RWPE2 (cell line): ENCODE data around the gene DNAJC30.
"Not testable (repeated sequence)": the region's sequence is repeated elsewhere in the genome, so short reads cannot be mapped to it uniquely, and the experiment has no call there.

Source experiments
- ATAC-seq: fragments of 200-7000 bp; cut with Tn5 transposase; 3 replicates; pipeline ENCODE4 v1.9.1; 2021; ENCODE audit warnings: low read depth
- DNase-seq: peaks from one replicate; pipeline ENCODE4 v3.0.0-alpha.2; 2020; ENCODE audit warnings: low spot score
- H3K27ac ChIP-seq: fragments of 450-650 bp; 2 replicates; pipeline ENCODE4 v1.5.1; 2017; ENCODE audit warnings: mild to moderate bottlenecking; ENCODE audit not compliant: poor library complexity, severe bottlenecking
- H3K27me3 ChIP-seq: fragments of 250-450 bp; sonication (Bioruptor Pico); 2 replicates; pipeline ENCODE4 v1.5.1; 2021; ENCODE audit warnings: mild to moderate bottlenecking, moderate library complexity; ENCODE audit not compliant: insufficient read depth, poor library complexity, severe bottlenecking
- H3K36me3 ChIP-seq: fragments of 250-450 bp; sonication (Bioruptor Pico); 2 replicates; pipeline ENCODE4 v1.5.1; 2020; ENCODE audit warnings: low read depth, mild to moderate bottlenecking, moderate library complexity
- H3K4me1 ChIP-seq: fragments of 250-450 bp; sonication (Bioruptor Pico); 2 replicates; pipeline ENCODE4 v1.5.1; 2021; ENCODE audit warnings: mild to moderate bottlenecking, moderate library complexity; ENCODE audit not compliant: insufficient read depth, poor library complexity, severe bottlenecking
- H3K4me3 ChIP-seq: fragments of 250-450 bp; sonication (Bioruptor Pico); 2 replicates; pipeline ENCODE4 v1.5.1; 2021; ENCODE audit warnings: mild to moderate bottlenecking, moderate library complexity; ENCODE audit not compliant: severe bottlenecking
- H3K9me3 ChIP-seq: fragments of 250-450 bp; sonication (Bioruptor Pico); 2 replicates; pipeline ENCODE4 v1.5.1; 2021; ENCODE audit warnings: mild to moderate bottlenecking, moderate library complexity; ENCODE audit not compliant: severe bottlenecking
- TF ChIP-seq, protein P1 (sequence below): fragments of 450-650 bp; IDR thresholded peaks from one replicate; pipeline ENCODE4 v1.5.1; 2017; ENCODE audit warnings: mild to moderate bottlenecking, moderate library complexity; ENCODE audit not compliant: poor library complexity, severe bottlenecking

The DNAJC30 gene

DNA sequence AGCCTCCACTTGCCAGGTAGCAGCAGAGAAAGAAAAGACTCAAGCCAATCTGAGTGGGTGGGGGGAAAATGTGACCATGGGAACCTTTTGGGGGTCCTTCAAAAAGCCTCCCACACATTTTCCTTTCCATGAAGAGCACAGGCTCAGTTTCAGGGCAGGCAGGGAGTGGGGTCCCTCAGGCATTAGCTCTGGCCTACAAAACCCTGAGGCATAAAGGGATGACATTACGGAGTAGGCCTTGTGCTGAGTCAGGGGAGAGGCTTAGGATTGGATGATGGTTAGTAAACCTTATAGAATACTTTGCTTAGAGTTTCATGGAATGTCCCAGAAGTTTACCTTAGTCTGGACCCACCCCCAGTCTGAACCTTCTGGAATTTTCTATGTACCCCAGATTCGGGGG, 3.5 kb downstream of the DNAJC30 start:
- Histone ChIP-seq H3K27me3 (no peaks in the 10 kb centered on the region), H3K4me3 (no peak overlapping the region), H3K27ac (no peak overlapping the region), H3K4me1 (peaks cover 11% of the 10 kb centered on the region), H3K36me3 (peaks cover 7% of the 10 kb centered on the region), H3K9me3 (no peaks in the 10 kb centered on the region)
- DNase-seq = no peak
- TF ChIP-seq, protein P1, sequence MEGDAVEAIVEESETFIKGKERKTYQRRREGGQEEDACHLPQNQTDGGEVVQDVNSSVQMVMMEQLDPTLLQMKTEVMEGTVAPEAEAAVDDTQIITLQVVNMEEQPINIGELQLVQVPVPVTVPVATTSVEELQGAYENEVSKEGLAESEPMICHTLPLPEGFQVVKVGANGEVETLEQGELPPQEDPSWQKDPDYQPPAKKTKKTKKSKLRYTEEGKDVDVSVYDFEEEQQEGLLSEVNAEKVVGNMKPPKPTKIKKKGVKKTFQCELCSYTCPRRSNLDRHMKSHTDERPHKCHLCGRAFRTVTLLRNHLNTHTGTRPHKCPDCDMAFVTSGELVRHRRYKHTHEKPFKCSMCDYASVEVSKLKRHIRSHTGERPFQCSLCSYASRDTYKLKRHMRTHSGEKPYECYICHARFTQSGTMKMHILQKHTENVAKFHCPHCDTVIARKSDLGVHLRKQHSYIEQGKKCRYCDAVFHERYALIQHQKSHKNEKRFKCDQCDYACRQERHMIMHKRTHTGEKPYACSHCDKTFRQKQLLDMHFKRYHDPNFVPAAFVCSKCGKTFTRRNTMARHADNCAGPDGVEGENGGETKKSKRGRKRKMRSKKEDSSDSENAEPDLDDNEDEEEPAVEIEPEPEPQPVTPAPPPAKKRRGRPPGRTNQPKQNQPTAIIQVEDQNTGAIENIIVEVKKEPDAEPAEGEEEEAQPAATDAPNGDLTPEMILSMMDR = no peak
- no peak for ATAC-seq

DNA sequence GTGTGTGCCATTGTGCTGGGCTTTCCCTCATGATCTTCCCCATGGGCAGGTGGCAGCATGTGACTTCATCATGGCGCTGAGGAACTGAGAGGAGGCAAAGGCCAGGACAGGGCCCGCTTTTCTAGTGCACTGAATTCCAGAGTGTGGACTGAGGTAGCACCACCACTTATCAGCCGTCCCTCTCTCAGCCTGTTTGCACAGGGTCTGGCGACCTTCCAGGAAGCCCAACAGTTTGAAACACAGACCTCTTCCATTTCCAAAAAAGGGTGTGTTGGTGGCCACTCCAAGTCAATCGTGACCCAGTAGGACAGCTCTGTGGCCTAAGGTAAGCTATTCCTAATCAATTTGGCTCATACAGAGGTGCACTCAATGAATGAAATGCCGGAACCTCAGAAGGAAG, 4.4 kb downstream of the DNAJC30 start:
- H3K27me3 ChIP-seq = no peaks in the 10 kb centered on the region
- TF ChIP-seq, protein P1 = no peak
- no peak overlapping the region for H3K4me3 ChIP-seq
- no peaks in the 10 kb centered on the region for H3K9me3 ChIP-seq
- peaks cover 11% of the 10 kb centered on the region for H3K4me1 ChIP-seq
- ATAC-seq = no peak
- H3K36me3 ChIP-seq = peaks cover 7% of the 10 kb centered on the region
- H3K27ac ChIP-seq = no peak overlapping the region
- no peak for DNase-seq

DNA sequence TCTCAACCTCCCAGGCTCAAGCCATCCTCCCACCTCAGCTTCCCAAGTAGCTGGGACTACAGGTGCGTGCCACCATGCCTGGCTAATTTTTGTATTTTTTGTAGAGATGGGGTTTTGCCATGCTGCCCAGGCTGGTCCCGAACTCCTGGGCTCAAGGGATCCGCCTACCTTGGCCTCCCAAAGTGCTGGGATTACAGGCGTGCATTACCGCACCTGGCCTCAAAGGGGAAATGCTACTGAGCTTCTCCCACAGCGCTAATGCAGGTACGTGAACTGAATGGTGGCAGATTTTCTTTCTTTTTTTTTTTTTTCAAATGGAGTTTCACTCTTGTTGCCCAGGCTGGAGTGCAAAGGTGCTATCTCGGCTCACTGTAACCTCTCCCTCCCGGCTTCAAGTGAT, 7.2 kb downstream of the DNAJC30 start:
- ATAC-seq = not testable (repeated sequence)

DNA sequence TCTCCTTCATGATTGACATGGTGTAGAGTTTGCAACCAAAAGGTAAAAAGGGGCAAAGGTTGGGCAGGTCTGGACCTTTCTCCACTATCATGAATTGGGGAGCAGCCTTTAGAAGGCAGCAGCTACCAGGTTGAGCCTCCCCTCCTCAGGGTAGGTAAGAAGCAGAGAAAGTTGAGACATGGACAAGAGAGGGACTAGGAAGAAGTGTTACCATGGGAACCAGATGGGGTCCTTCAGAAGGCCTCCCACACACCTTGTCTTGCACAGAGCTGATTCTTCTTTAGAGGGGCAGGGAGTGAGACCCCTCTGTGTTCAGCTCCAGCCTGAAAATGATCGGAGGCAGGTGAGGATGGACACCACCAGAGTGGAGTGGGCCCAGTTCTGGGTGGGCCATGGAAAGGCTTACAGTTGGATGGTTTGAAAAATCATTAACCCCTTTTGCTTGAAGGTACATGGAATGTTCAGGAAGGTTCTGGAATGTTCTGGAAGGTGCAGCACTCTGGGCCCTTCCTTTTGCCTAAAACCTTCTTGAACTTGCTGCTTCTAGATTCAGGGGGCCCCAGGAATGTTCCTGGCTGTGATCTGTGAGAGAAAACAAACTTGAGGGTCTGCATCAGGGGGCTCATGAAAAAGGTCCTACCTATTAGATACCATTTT, 8.7 kb downstream of the DNAJC30 start:
- DNase-seq = no peak
- ATAC-seq = no peak
- H3K4me3 ChIP-seq = no peak overlapping the region
- H3K36me3 ChIP-seq = peaks cover 7% of the 10 kb centered on the region
- TF ChIP-seq, protein P1 = no peak
- no peaks in the 10 kb centered on the region for H3K27me3 ChIP-seq
- H3K4me1 ChIP-seq = no peaks in the 10 kb centered on the region
- no peak overlapping the region for H3K27ac ChIP-seq
- no peaks in the 10 kb centered on the region for H3K9me3 ChIP-seq

More for the DNA sequence above, 7.2 kb downstream of the DNAJC30 start:
- H3K27ac ChIP-seq, H3K9me3 ChIP-seq, H3K4me3 ChIP-seq, DNase-seq, H3K4me1 ChIP-seq, H3K27me3 ChIP-seq, H3K36me3 ChIP-seq: not testable (repeated sequence)

DNA sequence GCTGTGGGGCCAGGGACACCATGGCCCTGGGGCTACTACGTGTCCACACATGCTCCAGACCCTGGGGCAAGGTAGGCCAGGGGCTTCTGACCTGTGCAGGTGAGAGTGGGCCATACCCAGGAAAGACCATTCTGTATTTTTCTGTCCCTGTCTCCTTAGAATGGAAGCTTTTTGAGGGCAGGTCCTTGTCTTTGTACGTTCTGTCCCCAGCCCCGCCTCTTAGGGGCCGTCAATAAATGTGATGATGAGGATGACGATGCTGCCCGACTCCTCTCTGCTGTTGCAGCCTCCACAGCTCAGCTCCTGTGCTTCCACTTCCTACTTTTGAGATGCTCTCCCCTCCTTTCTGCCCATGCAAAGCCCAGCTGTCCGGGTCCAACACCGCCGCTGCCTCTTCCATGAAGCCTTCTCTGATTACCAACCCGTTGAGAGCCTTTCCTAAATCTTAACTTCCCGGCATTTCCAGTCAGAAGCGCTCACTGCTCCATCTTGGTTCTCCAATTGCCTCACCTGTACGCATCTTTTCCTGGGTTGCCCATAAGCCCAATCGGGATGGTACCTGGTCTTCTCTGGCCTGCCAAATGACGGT, 11.3 kb downstream of the DNAJC30 start:
- DNase-seq (no peak), ATAC-seq (no peak)
- H3K4me1 ChIP-seq = no peaks in the 10 kb centered on the region
- H3K4me3 ChIP-seq = no peak overlapping the region
- H3K27me3 ChIP-seq = no peaks in the 10 kb centered on the region
- H3K27ac ChIP-seq = no peak overlapping the region
- TF ChIP-seq, protein P1 = no peak
- H3K36me3 ChIP-seq = no peaks in the 10 kb centered on the region
- no peaks in the 10 kb centered on the region for H3K9me3 ChIP-seq
